Measurements from ENCODE around the gene WFS1.

The WFS1 gene

GRCh38 chr4:6259886-6260285 is 9.8 kb upstream of the WFS1 start:
- no peak for DNase-seq (ENCODE audit: low read depth)

- no peak for DNase-seq (ENCODE audit: low read depth)
Observed at GRCh38 chr4:6262176-6262575, 7.5 kb upstream of the WFS1 start.

- DNase-seq (ENCODE audit: low read depth): no peak
Observed at GRCh38 chr4:6262847-6263487, 6.7 kb upstream of the WFS1 start.

- DNase-seq (ENCODE audit: low read depth): no peak
Observed at GRCh38 chr4:6263526-6264224, 6.0 kb upstream of the WFS1 start.

GRCh38 chr4:6264225-6264540 is 5.5 kb upstream of the WFS1 start:
- DNase-seq (ENCODE audit: low read depth): no peak

- no peak for DNase-seq (ENCODE audit: low read depth)
Observed at GRCh38 chr4:6265546-6265945, 4.1 kb upstream of the WFS1 start.

- DNase-seq (ENCODE audit: low read depth): no peak
Observed at GRCh38 chr4:6267573-6267972, 2.1 kb upstream of the WFS1 start.

GRCh38 chr4:6268650-6269615 is 717 bp upstream of the WFS1 start:
- no peak for DNase-seq (ENCODE audit: low read depth)

GRCh38 chr4:6270636-6271121 is 1.0 kb downstream of the WFS1 start:
- DNase-seq (ENCODE audit: low read depth): no peak

GRCh38 chr4:6271206-6271605 is 1.6 kb downstream of the WFS1 start:
- no peak for DNase-seq (ENCODE audit: low read depth)

GRCh38 chr4:6271701-6272465 is 2.2 kb downstream of the WFS1 start:
- no peak for DNase-seq (ENCODE audit: low read depth)

- DNase-seq (ENCODE audit: low read depth): no peak
Observed at GRCh38 chr4:6272863-6273660, 3.4 kb downstream of the WFS1 start.

GRCh38 chr4:6273661-6273990 is 4.0 kb downstream of the WFS1 start:
- DNase-seq (ENCODE audit: low read depth): no peak

GRCh38 chr4:6275351-6275750 is 5.7 kb downstream of the WFS1 start:
- DNase-seq (ENCODE audit: low read depth): no peak

GRCh38 chr4:6275898-6276806 is 6.5 kb downstream of the WFS1 start:
- DNase-seq (ENCODE audit: low read depth): no peak

GRCh38 chr4:6277139-6277802 is 7.6 kb downstream of the WFS1 start:
- no peak for DNase-seq (ENCODE audit: low read depth)

- DNase-seq (ENCODE audit: low read depth): no peak
Observed at GRCh38 chr4:6277935-6278800, 8.5 kb downstream of the WFS1 start.

GRCh38 chr4:6278801-6279197 is 9.1 kb downstream of the WFS1 start:
- DNase-seq (ENCODE audit: low read depth): no peak
